OCI-LY1 (cell line): ENCODE results near the gene TJP3.
"Not testable (repeated sequence)": the region's sequence is repeated elsewhere in the genome, so short reads cannot be mapped to it uniquely, and the experiment has no call there.

ENCODE experiments used
- H2AFZ ChIP-seq: fragments of 200-600 bp; sonication (generic), shearing (Covaris generic); 2 replicates; pipeline ENCODE4 v1.6.0; 2014; ENCODE audit warnings: antibody characterized with exemption, mild to moderate bottlenecking, low read length
- H3F3A ChIP-seq: fragments of 200-600 bp; sonication (generic), shearing (Covaris generic); 2 replicates; pipeline ENCODE4 v1.6.0; 2014; ENCODE audit warnings: mild to moderate bottlenecking, antibody characterized with exemption, low read length, moderate library complexity; ENCODE audit not compliant: insufficient read depth
- H3K27ac ChIP-seq: fragments of 200-600 bp; sonication (generic); 2 replicates; pipeline ENCODE4 v1.5.1; 2014; ENCODE audit warnings: low read length, mixed run types, mild to moderate bottlenecking, low read depth; ENCODE audit not compliant: poor library complexity, severe bottlenecking
- H3K27me3 ChIP-seq: fragments of 200-600 bp; sonication (generic); 2 replicates; pipeline ENCODE4 v1.6.0; 2014; ENCODE audit warnings: antibody characterized with exemption, mild to moderate bottlenecking, low read length, moderate library complexity; ENCODE audit not compliant: insufficient read depth
- H3K36me3 ChIP-seq: fragments of 200-600 bp; sonication (generic); 2 replicates; pipeline ENCODE4 v1.6.1; 2014; ENCODE audit warnings: mild to moderate bottlenecking, antibody characterized with exemption, low read length, moderate library complexity, mixed read lengths; ENCODE audit not compliant: insufficient read depth
- H3K4me1 ChIP-seq: fragments of 200-600 bp; sonication (generic); 2 replicates; pipeline ENCODE4 v1.5.1; 2014; ENCODE audit warnings: mild to moderate bottlenecking, low read length, moderate library complexity; ENCODE audit not compliant: insufficient read depth, severe bottlenecking
- H3K4me2 ChIP-seq: fragments of 200-600 bp; sonication (generic), shearing (Covaris generic); 2 replicates; pipeline ENCODE4 v1.6.1; 2014; ENCODE audit warnings: low read length
- H3K4me3 ChIP-seq: fragments of 200-600 bp; sonication (generic); 2 replicates; pipeline ENCODE4 v1.5.1; 2014; ENCODE audit warnings: low read length, low read depth, mild to moderate bottlenecking, mixed read lengths; ENCODE audit not compliant: poor library complexity, severe bottlenecking
- H3K79me2 ChIP-seq: fragments of 200-600 bp; shearing (Covaris generic); 2 replicates; pipeline ENCODE4 v1.6.1; 2016; ENCODE audit warnings: mixed run types, low read length, mixed read lengths; ENCODE audit not compliant: insufficient read depth
- H3K9ac ChIP-seq: fragments of 200-600 bp; sonication (generic), shearing (Covaris generic); 2 replicates; pipeline ENCODE4 v1.6.1; 2014; ENCODE audit warnings: mild to moderate bottlenecking, low read length, mixed read lengths
- H3K9me2 ChIP-seq: fragments of 200-600 bp; sonication (generic), shearing (Covaris generic); 2 replicates; pipeline ENCODE4 v1.6.1; 2014; ENCODE audit warnings: low read depth, mild to moderate bottlenecking, low read length, mixed read lengths
- H3K9me3 ChIP-seq: fragments of 200-600 bp; shearing (Covaris generic); 2 replicates; pipeline ENCODE4 v1.6.1; 2014; ENCODE audit warnings: low read length, mixed read lengths
- H4K20me1 ChIP-seq: fragments of 200-600 bp; sonication (generic), shearing (Covaris generic); 2 replicates; pipeline ENCODE4 v1.6.0; 2016; ENCODE audit warnings: mild to moderate bottlenecking, low read length; ENCODE audit not compliant: insufficient read depth
- CTCF ChIP-seq: fragments of 200-600 bp; sonication (generic), shearing (Covaris generic); IDR thresholded peaks from 2 replicates; pipeline ENCODE4 v1.5.1; 2017; ENCODE audit warnings: mild to moderate bottlenecking, antibody characterized with exemption, low read length, moderate library complexity, mixed read lengths
- EZH2 ChIP-seq: fragments of 200-600 bp; sonication (generic), shearing (Covaris generic); IDR thresholded peaks from 2 replicates; pipeline ENCODE4 v1.8.0; 2017; ENCODE audit warnings: borderline replicate concordance, mixed run types, mild to moderate bottlenecking, antibody characterized with exemption, low read length, moderate library complexity, mixed read lengths

Gene TJP3

GRCh38 chr19:3753631-3754410, 45.6 kb downstream of the TJP3 start:
- Histone ChIP-seq H3K9me3 (no peaks in the 10 kb centered on the region), H3K79me2 (no peaks in the 10 kb centered on the region), H2AFZ (no peak overlapping the region), H3K4me2 (no peak overlapping the region), H4K20me1 (no peaks in the 10 kb centered on the region), H3F3A (no peaks in the 10 kb centered on the region), H3K36me3 (peaks cover 22% of the 10 kb centered on the region), H3K4me3 (no peak overlapping the region), H3K9ac (no peak overlapping the region), H3K27me3 (no peaks in the 10 kb centered on the region), H3K9me2 (no peaks in the 10 kb centered on the region), H3K27ac (no peak overlapping the region), H3K4me1 (no peaks in the 10 kb centered on the region)
- TF ChIP-seq CTCF: no peak
- no peak for TF ChIP-seq EZH2

- not testable (repeated sequence) for H3F3A ChIP-seq, H3K4me3 ChIP-seq, H3K27ac ChIP-seq, H3K9me2 ChIP-seq, H3K27me3 ChIP-seq, H3K79me2 ChIP-seq, H3K9me3 ChIP-seq, H3K4me2 ChIP-seq, H3K9ac ChIP-seq, H4K20me1 ChIP-seq, H2AFZ ChIP-seq
- Histone ChIP-seq H3K4me1 (peaks cover 19% of the 10 kb centered on the region), H3K36me3 (peaks cover 18% of the 10 kb centered on the region; the same call in 1 of the 2 replicates)
Measured at GRCh38 chr19:3757705-3758104, 49.5 kb downstream of the TJP3 start.

- not testable (repeated sequence) for H3K27ac ChIP-seq, H4K20me1 ChIP-seq, H3K9me2 ChIP-seq, H3K4me3 ChIP-seq, H3K9me3 ChIP-seq, H3K79me2 ChIP-seq, H3K9ac ChIP-seq, H3K27me3 ChIP-seq, H2AFZ ChIP-seq, H3K4me2 ChIP-seq, H3F3A ChIP-seq
- Histone ChIP-seq H3K4me1 (peaks cover 23% of the 10 kb centered on the region), H3K36me3 (peaks cover 18% of the 10 kb centered on the region; the same call in 1 of the 2 replicates)
Measured at GRCh38 chr19:3758297-3758696, 50.1 kb downstream of the TJP3 start.

GRCh38 chr19:3759482-3760254, 51.5 kb downstream of the TJP3 start:
- Histone ChIP-seq H3K9me2 (no peaks in the 10 kb centered on the region), H3K9me3 (no peaks in the 10 kb centered on the region), H3K4me1 (peaks cover 25% of the 10 kb centered on the region), H3K27ac (no peak overlapping the region), H3K4me3 (peak overlapping the region; percentile 84), H3K79me2 (no peaks in the 10 kb centered on the region), H2AFZ (no peak overlapping the region), H3K9ac (no peak overlapping the region; the same call in 1 of the 2 replicates), H3K36me3 (peaks cover 18% of the 10 kb centered on the region; the same call in 1 of the 2 replicates), H3K4me2 (peak overlapping the region; percentile 75; the same call in 1 of the 2 replicates), H4K20me1 (no peaks in the 10 kb centered on the region), H3F3A (no peaks in the 10 kb centered on the region), H3K27me3 (no peaks in the 10 kb centered on the region)
- TF ChIP-seq EZH2: no peak
- no peak for TF ChIP-seq CTCF
